ENCODE results near the gene TRAPPC14.

TRAPPC14 gene

DNA sequence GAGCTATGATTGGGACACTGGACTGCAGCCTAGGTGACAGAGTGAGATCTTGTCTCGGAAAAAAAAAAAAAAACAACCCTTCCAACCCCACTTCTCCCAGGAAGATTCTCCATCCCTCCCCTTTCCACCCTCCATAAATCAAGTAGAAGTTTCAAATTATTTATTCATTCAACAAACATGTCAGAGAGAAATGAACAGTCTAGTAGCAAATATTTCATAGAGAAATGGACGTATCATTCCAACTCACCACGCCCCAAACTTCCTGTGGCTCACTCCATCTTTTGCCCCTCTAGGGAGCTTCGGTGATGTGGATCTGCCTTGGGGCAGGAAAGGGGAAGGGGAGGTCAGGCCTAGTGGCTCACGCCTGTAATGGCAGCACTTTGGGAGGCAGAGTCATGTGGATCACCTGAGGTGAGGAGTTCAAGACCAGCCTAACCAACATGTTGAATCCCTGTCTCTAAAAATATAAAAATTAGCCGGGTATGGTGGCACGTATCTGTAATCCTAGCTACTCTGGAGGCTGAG lies 638 bp upstream of the TRAPPC14 start:
- no peaks in the 10 kb centered on the region for H3K9me3 ChIP-seq
- H3K4me3 ChIP-seq (ENCODE audit: low read depth, low read length) = peak overlapping the region; percentile 79
- TF ChIP-seq CTCF (IDR thresholded peaks at IDR 0.05; ENCODE audit: low read depth, low read length) = no peak
- H3K4me1 ChIP-seq = peaks cover 7% of the 10 kb centered on the region
- DNase-seq = no peak
- H3K27me3 ChIP-seq = no peaks in the 10 kb centered on the region
- peaks cover 22% of the 10 kb centered on the region for H3K36me3 ChIP-seq

- Histone ChIP-seq H3K9me3 (no peaks in the 10 kb centered on the region), H3K27me3 (no peaks in the 10 kb centered on the region), H3K4me3 (ENCODE audit: low read depth, low read length) (peak overlapping the region; percentile 79), H3K4me1 (peaks cover 18% of the 10 kb centered on the region), H3K36me3 (peaks cover 26% of the 10 kb centered on the region)
- peak; percentile 28; the same call in 1 of the 2 replicates for TF ChIP-seq CTCF (IDR thresholded peaks at IDR 0.05; ENCODE audit: low read depth, low read length)
- DNase-seq = peak; percentile 52
These were observed 942 bp downstream of the TRAPPC14 start for GRCh38 chr7:100157334-100158228.

DNA sequence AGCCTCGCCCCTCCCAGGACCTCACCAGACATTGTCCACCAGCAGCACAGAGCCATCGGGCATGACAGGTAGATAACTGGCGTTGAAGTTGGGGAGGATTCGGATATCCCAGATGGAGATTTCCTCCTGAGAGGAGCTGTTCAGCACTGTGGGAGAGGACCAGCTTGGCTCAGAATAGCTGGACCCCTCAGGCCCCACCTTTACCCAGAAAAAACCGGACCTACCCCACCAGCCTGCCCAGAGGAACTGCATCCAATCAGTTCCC lies 1.5 kb downstream of the TRAPPC14 start:
- Histone ChIP-seq H3K9me3 (no peaks in the 10 kb centered on the region), H3K36me3 (peaks cover 26% of the 10 kb centered on the region), H3K27me3 (no peaks in the 10 kb centered on the region), H3K4me1 (peaks cover 20% of the 10 kb centered on the region), H3K4me3 (ENCODE audit: low read depth, low read length) (peak overlapping the region; percentile 79)
- DNase-seq = no peak
- TF ChIP-seq CTCF (IDR thresholded peaks at IDR 0.05; ENCODE audit: low read depth, low read length) = no peak

DNA sequence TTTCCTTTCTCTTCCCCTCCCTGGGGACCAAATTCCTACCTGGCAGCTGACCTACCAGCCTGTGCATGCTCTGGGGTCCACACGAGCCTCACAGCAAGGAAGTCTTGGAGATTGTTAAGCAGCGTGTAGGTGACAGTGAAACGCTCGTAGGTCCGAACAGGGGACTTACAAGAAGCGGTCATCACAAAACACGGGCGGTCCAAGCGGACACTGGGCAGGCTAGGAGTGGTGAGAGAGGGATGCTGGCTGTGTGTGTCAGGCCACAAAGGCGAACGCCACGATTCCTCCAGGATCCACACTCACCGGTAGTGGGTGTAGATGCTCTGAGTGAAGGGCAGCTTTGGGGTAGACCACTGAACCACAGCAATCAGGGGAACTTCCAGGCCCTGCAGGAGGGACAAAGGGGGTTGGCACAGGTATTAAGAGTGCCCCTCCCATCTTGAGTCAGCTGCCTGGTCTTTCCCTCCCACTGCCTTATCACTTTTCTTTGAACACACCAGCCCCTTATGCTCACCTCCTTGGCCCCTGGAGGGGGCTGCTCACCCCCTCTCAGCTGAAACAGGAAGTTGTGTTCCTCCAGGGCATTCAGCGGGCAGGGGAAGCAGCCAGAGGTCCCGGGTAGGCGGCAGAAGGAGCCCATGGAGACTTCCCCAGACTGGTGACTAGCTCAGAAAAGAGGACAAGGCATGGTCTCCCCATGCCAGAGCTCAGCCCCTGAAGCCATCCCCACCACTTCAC lies 2.0 kb downstream of the TRAPPC14 start:
- H3K9me3 ChIP-seq = no peaks in the 10 kb centered on the region
- no peak for DNase-seq
- no peaks in the 10 kb centered on the region for H3K27me3 ChIP-seq
- peaks cover 26% of the 10 kb centered on the region for H3K36me3 ChIP-seq
- no peak for TF ChIP-seq CTCF (IDR thresholded peaks at IDR 0.05; ENCODE audit: low read depth, low read length)
- peaks cover 20% of the 10 kb centered on the region for H3K4me1 ChIP-seq
- H3K4me3 ChIP-seq (ENCODE audit: low read depth, low read length) = peak overlapping the region; percentile 79

DNA sequence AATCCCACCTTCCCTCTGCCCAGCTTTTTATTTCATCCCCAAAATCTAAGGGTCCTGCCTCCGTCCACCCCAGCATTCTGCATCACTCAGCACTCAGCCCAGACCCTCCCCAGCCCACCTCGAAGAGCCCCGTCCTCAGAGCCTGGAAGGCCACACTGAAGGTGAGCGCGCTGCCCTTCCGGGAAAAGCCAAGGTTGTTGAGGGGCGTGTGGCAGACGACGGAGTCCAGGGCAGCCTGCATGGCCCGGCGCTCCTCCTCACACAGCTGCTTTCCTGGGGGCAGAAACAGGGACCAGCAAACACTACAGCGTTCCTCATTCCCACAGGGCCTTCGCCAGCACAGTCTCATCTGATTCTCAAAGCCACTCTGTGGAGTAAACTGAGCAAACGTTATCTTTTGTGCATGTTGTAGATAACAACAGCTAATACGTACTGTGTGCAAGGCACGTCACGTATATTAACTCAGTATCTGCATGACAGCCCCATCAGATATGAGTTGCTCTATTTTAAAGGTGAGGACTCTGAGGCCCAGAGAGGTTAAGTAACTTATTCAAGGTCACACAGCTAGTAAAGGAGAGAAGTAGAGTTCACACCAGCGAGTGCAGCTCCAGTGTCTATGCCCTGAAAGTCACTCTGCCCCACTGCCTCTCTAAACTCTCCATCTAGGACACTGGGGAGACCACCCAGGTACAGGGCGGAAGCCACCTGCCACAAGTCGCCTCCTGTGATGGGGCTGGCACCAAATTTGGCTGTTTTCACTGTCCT lies 2.8 kb downstream of the TRAPPC14 start:
- Histone ChIP-seq H3K4me3 (ENCODE audit: low read depth, low read length) (no peak overlapping the region), H3K9me3 (no peaks in the 10 kb centered on the region), H3K36me3 (peaks cover 26% of the 10 kb centered on the region), H3K27me3 (no peaks in the 10 kb centered on the region), H3K4me1 (peaks cover 20% of the 10 kb centered on the region)
- no peak for TF ChIP-seq CTCF (IDR thresholded peaks at IDR 0.05; ENCODE audit: low read depth, low read length)
- no peak for DNase-seq
